Cardiac muscle cell (in vitro differentiated cells and primary cell): ENCODE measurements around the gene PRPF40B. TPM values are rescaled to one million over a fixed set of nuclear protein-coding genes. Genes with fewer than 3 reads are reported as not detected.
A peak's percentile ranks its signal among the peaks of the same experiment; 100 is the strongest.

Experiments used
- DNase-seq, 2 donors: peaks; one replicate each; pipeline versions ENCODE4 v3.0.0 to v3.0.0-alpha.2; 2010 to 2017; ENCODE audit warnings: low read depth in 1 of 2, low spot score in 1 of 2
- H3K27ac ChIP-seq: fragments of 200-600 bp; sonication (generic); 2 replicates; pipeline ENCODE4 v1.5.1; 2016
- H3K27me3 ChIP-seq: fragments of 200-600 bp; sonication (generic); 2 replicates; pipeline ENCODE4 v1.6.0; 2016; ENCODE audit warnings: control low read depth
- H3K36me3 ChIP-seq: fragments of 200-600 bp; sonication (generic); 2 replicates; pipeline ENCODE4 v1.5.1; 2016; ENCODE audit warnings: control low read depth
- H3K4me1 ChIP-seq: fragments of 200-600 bp; sonication (generic); 2 replicates; pipeline ENCODE4 v1.8.1; 2017; ENCODE audit warnings: low read depth, mild to moderate bottlenecking, mixed run types
- H3K4me3 ChIP-seq: fragments of 200-600 bp; sonication (generic); 2 replicates; pipeline ENCODE4 v1.5.1; 2016; ENCODE audit warnings: mild to moderate bottlenecking
- H3K9me3 ChIP-seq: fragments of 200-600 bp; sonication (generic); 2 replicates; pipeline ENCODE4 v1.5.1; 2017; ENCODE audit warnings: low read depth, mild to moderate bottlenecking, control low read depth
- polyA plus RNA-seq: library from polyadenylated mRNA; unstranded; fragments of >200 nt; fragmentation: Nextera tagmentation; extraction: Ambion mirVana; gene quantifications from 2 replicates; pipeline ENCODE4 v1.2.1, GENCODE V29; 2016
- total RNA-seq: library from RNA; depleted of rRNA; stranded (reverse); fragments of >200 nt; gene quantifications from 2 replicates; pipeline ENCODE4 v1.2.3, GENCODE V29; 2016
- TF ChIP-seq, protein P1 (sequence below): IDR thresholded peaks from 2 replicates; pipeline ENCODE4 v1.5.1; 2012; ENCODE audit warnings: low read depth, mild to moderate bottlenecking, low read length

Gene PRPF40B
- total and polyA plus RNA-seq, 2 experiments from 2014 or later = 46.4 to 52.9 TPM

DNA sequence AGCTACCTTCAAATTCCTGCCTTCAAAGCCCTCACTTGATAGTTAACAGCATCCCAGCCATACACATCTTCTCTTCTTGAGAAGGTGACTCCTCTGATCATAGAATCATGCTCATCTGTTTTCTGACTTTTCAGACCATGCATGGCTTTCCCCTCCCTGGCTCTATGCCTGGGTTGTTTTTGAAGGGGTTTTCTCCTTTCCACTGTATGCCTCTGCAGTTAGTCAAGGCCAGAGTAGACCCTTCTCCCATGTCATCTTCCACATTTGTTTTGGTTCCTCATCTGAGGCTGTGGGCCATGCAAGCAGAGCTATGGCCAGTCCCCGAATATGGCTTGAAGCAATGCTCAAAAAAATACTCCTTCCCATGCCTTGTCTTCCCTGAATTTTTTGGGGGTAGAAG lies 41.2 kb upstream of the PRPF40B start:
- H3K36me3 ChIP-seq = no peaks in the 10 kb centered on the region
- no peak for DNase-seq
- peaks cover 17% of the 10 kb centered on the region for H3K4me1 ChIP-seq
- no peak overlapping the region for H3K4me3 ChIP-seq
- no peaks in the 10 kb centered on the region for H3K27me3 ChIP-seq
- peak overlapping the region; percentile 1 for H3K27ac ChIP-seq
- no peaks in the 10 kb centered on the region for H3K9me3 ChIP-seq
- TF ChIP-seq, protein P1, sequence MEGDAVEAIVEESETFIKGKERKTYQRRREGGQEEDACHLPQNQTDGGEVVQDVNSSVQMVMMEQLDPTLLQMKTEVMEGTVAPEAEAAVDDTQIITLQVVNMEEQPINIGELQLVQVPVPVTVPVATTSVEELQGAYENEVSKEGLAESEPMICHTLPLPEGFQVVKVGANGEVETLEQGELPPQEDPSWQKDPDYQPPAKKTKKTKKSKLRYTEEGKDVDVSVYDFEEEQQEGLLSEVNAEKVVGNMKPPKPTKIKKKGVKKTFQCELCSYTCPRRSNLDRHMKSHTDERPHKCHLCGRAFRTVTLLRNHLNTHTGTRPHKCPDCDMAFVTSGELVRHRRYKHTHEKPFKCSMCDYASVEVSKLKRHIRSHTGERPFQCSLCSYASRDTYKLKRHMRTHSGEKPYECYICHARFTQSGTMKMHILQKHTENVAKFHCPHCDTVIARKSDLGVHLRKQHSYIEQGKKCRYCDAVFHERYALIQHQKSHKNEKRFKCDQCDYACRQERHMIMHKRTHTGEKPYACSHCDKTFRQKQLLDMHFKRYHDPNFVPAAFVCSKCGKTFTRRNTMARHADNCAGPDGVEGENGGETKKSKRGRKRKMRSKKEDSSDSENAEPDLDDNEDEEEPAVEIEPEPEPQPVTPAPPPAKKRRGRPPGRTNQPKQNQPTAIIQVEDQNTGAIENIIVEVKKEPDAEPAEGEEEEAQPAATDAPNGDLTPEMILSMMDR = no peak

DNA sequence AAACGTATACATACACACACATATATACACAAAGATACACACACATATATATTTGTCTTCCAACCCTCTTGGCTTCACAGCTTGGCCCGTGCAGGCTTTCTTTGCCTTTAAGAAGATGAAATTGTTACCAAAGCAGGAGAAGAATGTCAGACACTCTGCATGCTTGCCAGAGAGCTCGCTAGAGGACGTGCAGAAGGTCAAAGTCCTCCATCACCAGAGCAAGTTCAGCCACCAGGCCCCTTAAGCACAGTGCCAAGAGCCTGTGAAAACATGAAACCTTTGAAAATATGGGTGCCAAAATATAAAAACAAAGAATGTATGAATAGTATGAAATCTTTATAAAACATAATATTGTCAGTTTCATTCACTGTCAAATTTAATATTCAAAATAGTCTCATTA lies 40.5 kb upstream of the PRPF40B start:
- TF ChIP-seq, protein P1 = no peak
- no peaks in the 10 kb centered on the region for H3K9me3 ChIP-seq
- DNase-seq = peak; percentile 39 to 69
- H3K27me3 ChIP-seq = no peaks in the 10 kb centered on the region
- peaks cover 17% of the 10 kb centered on the region for H3K4me1 ChIP-seq
- H3K36me3 ChIP-seq = no peaks in the 10 kb centered on the region
- peak overlapping the region; percentile 47 for H3K27ac ChIP-seq
- H3K4me3 ChIP-seq = no peak overlapping the region

DNA sequence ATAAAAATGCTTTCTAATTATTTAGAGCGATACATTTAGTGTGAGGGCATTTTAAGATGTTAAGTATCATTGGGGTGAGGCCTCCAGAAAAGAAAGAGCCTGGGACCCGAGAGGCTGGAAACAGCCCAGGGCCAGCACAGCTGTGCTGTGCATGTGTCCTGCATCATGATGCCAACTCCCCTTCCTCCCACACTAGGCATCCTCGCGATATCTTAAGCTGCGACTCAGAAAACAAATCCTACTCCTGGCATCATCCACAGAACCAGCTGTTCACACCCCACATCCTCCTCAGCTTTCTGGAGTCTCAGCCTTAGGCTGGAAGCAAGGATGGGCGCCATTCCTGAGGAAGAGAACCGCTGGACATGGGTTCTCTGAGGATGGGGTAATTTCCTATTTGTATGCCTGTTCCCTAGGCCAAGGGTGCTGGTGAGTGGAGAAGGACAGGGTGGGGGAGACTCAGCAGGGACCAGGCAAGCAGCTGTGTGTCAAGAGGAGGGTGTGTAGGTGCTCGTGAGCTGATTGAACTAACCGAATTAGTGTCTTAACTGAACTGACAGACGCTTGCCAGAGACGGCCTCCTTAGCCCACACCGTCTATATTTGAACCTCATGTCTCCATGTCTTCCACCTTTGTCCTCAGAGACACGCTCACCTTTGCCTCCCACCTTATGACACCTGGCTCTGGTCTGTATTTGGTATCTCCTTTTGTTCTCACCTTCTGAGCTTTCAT lies 39.8 kb upstream of the PRPF40B start:
- H3K27ac ChIP-seq = peak overlapping the region; percentile 47
- no peaks in the 10 kb centered on the region for H3K9me3 ChIP-seq
- peak in 1 of 2 donors; percentile 54 for DNase-seq
- peaks cover 17% of the 10 kb centered on the region for H3K4me1 ChIP-seq
- H3K36me3 ChIP-seq = no peaks in the 10 kb centered on the region
- TF ChIP-seq, protein P1 = no peak
- no peaks in the 10 kb centered on the region for H3K27me3 ChIP-seq
- H3K4me3 ChIP-seq = no peak overlapping the region

DNA sequence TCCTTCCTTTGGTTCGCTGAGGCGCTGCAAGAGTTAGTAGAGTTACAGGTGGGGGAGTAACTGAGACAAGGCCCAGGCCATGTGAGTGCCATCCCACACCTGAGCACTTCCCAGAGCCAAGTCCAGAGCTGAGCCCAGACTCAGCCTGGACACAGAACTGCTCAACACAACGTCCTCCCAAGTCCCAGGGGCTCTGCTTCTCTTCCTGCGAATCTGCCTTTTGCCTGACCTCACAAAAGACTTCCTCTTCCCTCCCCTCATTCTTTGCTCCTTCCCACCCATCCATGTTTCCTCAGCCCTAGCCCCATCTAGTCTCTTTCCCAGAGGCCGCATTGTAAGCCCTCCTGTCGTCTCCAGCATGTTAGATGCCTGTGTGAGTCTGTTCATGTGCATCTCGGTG lies 38.8 kb upstream of the PRPF40B start:
- no peak overlapping the region for H3K27ac ChIP-seq
- TF ChIP-seq, protein P1 = no peak

DNA sequence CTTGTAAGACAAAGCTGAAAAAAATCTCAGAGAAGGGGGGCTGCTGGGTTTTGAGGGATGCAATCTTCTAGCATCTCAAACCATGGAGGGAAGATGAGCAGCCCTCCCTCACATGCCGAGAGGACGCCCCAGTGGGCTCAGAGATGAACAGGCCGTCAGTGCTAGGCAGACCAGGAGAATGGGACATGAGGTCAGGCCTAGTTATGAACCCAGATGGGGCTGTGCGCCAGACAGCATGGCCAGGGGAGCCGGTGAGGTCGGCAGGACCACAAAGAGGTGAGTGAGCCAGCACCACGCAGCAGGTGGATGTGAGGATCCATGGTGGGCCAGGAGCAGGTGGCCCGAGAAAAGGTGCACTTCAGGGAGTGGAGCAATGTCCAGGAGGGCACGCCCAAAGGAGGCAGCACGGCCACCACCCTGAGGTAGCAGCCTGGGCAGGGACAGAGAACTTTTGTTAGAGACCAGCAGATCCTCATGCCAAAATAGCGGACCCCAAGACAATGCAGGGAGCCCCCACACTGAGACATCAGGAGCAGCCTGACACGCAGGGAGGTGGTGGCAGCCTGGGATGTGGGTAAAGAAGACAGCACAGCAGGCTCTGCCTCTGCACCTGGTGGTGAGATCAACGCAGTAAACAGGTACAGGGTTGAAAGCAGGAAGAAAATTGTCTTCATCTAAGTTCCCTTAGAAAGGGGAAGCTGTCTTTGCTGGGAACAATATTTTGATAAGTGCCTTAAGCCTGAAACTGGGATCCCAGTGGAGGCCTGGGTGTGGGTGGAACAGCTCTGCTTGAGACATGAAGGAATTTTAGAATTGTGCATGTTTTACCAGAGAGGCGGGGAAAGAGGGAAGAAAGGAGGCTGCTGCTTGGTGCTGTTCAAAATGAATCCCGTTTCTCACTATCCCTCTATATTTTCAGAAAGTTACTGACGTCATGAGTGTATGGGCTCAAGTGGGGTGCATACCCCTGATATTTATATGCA lies 37.6 kb upstream of the PRPF40B start:
- no peak overlapping the region for H3K27ac ChIP-seq
- TF ChIP-seq, protein P1 = no peak
- H3K4me3 ChIP-seq = no peak overlapping the region
- no peak for DNase-seq
- H3K27me3 ChIP-seq = no peaks in the 10 kb centered on the region
- H3K36me3 ChIP-seq = no peaks in the 10 kb centered on the region
- no peaks in the 10 kb centered on the region for H3K9me3 ChIP-seq
- peaks cover 15% of the 10 kb centered on the region for H3K4me1 ChIP-seq

More for the DNA sequence above, 38.8 kb upstream of the PRPF40B start:
- Histone ChIP-seq H3K9me3 (no peaks in the 10 kb centered on the region), H3K4me3 (no peak overlapping the region), H3K4me1 (peaks cover 17% of the 10 kb centered on the region), H3K36me3 (no peaks in the 10 kb centered on the region), H3K27me3 (no peaks in the 10 kb centered on the region)
- no peak for DNase-seq
